ENCODE measurements around the gene KCNJ16. TPM values are rescaled to one million over a fixed set of nuclear protein-coding genes. Genes with fewer than 3 reads are reported as not detected.

The KCNJ16 gene
- total RNA-seq, 1 donor, result not detected

DNA sequence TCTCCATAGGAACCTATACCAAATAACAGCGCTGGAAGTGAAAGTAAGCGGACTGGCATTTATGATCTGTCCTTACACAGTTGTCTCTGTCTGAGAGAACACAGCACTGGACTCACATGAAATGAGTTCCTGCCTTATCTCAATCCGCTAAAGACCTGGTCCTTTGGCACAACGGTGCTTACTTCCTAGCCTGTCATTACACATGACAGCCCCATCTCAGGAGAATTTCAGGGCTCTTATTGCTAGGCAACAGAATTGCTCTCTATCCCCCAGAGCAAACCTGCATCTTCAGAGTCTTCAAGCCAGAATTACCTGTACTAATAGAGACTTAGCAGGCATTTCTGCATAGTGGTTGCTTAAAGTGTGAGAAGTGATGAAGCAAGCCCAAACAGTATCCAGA, 98.7 kb downstream of the KCNJ16 start:
- no peak for DNase-seq (ENCODE audit: low read depth)
- TF ChIP-seq, protein P1, sequence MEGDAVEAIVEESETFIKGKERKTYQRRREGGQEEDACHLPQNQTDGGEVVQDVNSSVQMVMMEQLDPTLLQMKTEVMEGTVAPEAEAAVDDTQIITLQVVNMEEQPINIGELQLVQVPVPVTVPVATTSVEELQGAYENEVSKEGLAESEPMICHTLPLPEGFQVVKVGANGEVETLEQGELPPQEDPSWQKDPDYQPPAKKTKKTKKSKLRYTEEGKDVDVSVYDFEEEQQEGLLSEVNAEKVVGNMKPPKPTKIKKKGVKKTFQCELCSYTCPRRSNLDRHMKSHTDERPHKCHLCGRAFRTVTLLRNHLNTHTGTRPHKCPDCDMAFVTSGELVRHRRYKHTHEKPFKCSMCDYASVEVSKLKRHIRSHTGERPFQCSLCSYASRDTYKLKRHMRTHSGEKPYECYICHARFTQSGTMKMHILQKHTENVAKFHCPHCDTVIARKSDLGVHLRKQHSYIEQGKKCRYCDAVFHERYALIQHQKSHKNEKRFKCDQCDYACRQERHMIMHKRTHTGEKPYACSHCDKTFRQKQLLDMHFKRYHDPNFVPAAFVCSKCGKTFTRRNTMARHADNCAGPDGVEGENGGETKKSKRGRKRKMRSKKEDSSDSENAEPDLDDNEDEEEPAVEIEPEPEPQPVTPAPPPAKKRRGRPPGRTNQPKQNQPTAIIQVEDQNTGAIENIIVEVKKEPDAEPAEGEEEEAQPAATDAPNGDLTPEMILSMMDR (IDR thresholded peaks at IDR 0.05; ENCODE audit: insufficient read depth, low read depth, low read length), result no peak
- H3K4me3 ChIP-seq (ENCODE audit: low read depth, low read length), result no peak overlapping the region

DNA sequence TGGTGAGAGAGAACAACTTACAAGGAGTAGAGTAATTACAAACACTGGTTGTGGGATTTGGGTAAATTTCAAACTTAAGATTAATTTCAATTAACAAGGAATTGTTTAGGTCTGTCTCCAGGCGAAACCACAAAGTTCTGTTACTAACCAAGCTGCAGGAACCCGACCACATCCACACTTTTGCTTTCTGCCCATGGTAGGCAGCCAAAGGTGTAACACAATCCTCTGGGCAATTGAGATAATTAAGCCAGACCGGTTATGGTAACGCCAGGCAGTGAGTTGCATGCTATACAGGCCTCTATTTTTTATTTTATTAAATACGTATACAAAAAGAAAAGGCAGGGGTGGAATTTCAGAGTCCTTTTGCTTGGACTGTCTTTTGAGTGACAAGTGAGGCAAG, 106.4 kb downstream of the KCNJ16 start:
- TF ChIP-seq, protein P1 (IDR thresholded peaks at IDR 0.05; ENCODE audit: insufficient read depth, low read depth, low read length), result no peak
- no peak overlapping the region for H3K4me3 ChIP-seq (ENCODE audit: low read depth, low read length)
- no peak for DNase-seq (ENCODE audit: low read depth)

DNA sequence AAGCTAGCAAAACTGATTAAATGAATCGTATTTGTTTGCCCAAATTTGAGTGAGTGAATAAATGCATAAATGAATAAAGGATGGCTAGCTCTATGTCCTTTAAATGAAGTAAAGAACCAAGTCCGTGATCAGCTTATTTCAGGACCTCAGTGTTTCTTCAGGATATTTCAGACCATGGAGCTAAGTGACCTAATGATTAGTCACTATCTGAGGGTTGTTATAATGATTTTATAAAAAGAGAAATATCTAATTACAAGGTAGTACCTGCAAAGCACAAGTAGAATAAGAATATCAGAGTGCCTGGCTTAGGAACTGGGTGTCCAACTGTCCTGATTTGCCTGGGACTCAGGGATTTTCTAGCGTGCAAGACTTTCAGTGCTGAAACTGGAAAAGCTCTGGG, 106.8 kb downstream of the KCNJ16 start:
- no peak overlapping the region for H3K4me3 ChIP-seq (ENCODE audit: low read depth, low read length)
- TF ChIP-seq, protein P1 (IDR thresholded peaks at IDR 0.05; ENCODE audit: insufficient read depth, low read depth, low read length), result no peak
- DNase-seq (ENCODE audit: low read depth), result no peak

- TF ChIP-seq, protein P1 (IDR thresholded peaks at IDR 0.05; ENCODE audit: insufficient read depth, low read depth, low read length), result no peak
- no peak for DNase-seq (ENCODE audit: low read depth)
- H3K4me3 ChIP-seq (ENCODE audit: low read depth, low read length), result no peak overlapping the region
Measured at GRCh38 chr17:70183508-70183907, 108.5 kb downstream of the KCNJ16 start.

GRCh38 chr17:70184207-70184606, 109.2 kb downstream of the KCNJ16 start:
- no peak for DNase-seq (ENCODE audit: low read depth)
- no peak overlapping the region for H3K4me3 ChIP-seq (ENCODE audit: low read depth, low read length)

DNA sequence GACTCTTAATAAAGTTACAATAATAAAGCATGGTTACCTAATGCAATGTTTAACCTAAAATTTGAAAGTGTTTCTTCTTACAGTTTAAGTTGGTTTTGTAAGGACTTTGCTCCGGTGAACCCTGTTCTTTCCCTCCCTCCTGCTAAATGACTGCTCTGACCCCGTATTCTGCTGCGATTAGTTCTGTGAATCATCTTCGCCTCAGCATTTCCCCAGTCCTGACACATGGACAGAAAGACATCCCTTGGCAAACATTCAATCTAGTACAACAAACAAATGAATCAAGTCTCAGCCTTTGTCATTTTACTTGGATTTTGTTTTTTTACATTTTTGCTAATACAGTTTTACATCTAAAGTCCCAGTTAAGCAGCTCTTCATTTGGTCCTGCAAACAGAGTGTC, 109.7 kb downstream of the KCNJ16 start:
- TF ChIP-seq, protein P1 (IDR thresholded peaks at IDR 0.05; ENCODE audit: insufficient read depth, low read depth, low read length), result no peak
- DNase-seq (ENCODE audit: low read depth), result no peak
- no peak overlapping the region for H3K4me3 ChIP-seq (ENCODE audit: low read depth, low read length)

More at GRCh38 chr17:70184207-70184606, 109.2 kb downstream of the KCNJ16 start:
- TF ChIP-seq, protein P1 (IDR thresholded peaks at IDR 0.05; ENCODE audit: insufficient read depth, low read depth, low read length), result no peak

Other genes with a start within 250 kb of the KCNJ16 start
- 0.64 and 0.86 TPM in 2 replicates for gene KCNJ2, start 94.3 kb downstream of the KCNJ16 start, total RNA-seq